Stimulated activated CD4-positive, alpha-beta T cell treated with anti-CD3 and anti-CD28 coated beads, Interleukin-12 subunit alpha, Interleukin-12 subunit beta, amount 100 ng/mL, for 4 hours (primary cell): ENCODE data around the gene EML4.
"Not testable (repeated sequence)": the region's sequence is repeated elsewhere in the genome, so short reads cannot be mapped to it uniquely, and the experiment has no call there.

ENCODE experiments used
- DNase-seq: peaks from one replicate; pipeline ENCODE4 v3.0.0-alpha.2; 2020

EML4 gene

DNA sequence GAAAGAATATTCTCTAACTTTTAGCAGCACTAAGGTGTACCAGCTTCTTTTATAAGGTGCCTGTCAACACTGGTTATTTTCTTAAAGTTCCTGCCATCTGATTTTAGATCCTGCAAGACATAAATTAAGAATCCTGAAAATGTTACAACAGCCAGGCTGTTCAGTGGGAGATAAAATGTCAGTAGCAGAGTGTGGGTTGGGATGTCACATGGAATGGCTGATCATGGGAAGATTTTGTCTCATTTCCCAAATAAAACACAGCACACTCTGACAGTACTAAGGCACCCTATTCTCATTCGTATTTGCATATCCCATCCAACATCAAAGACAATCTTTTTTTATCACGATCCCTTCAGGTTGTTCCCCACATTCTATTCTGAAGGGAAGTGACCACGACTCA lies 194.3 kb downstream of the EML4 start:
- DNase-seq = no peak

DNA sequence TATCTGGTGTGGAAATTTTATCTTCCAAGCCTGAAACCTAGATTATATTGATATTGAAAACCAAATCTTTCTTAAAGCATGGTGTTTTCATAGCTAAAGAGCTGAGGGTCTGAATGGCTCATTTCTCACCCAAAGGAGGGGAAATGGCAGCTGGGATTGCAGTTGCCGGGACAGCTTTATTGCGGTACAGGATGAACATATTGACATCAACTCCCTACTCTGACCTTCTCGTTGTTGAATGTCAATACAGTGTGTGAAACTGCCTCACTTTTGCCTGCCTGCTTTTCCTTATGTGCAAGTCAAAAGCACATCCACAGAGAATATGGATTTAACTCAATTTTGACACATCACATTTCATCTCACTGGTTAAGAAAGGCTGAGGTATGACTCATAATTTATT lies 195.5 kb downstream of the EML4 start:
- DNase-seq = no peak

DNA sequence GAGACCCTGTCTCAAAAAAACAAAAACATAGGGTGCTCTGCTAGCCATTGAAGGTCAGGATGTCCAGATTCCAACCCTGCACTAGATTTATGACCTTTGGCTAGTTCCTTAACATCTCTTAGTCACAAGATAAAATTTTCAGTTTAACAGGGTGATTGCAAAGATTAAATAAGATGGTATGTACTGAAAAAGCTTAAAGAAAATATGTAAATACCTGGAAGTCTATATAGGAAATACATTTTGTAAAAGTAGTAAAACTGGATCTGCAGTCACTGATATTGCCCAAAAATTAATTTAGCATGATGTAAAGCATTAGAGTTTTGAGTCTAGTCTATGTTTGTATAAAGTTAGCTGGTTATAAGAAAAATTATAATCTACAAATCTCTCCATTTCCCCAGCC lies 197.3 kb downstream of the EML4 start:
- no peak for DNase-seq

DNA sequence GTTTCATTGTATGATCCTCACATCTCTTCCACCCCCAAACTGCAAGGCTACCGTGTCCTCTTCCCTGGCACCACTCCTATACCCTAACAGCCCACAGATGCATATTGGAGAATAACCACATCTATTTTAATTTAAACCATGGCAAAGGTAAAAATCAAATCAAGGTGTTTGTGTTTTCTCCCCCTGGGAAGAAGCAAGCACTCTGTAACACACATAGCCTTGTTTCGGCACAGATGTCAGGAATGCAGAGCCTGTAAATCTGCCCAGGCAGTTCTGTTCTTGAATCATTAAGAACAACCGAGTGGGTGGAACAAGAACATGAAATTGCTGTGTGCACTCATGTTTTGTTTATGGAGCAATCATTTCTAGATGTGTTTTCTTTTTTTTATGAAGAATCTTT lies 198.7 kb downstream of the EML4 start:
- DNase-seq = no peak

DNA sequence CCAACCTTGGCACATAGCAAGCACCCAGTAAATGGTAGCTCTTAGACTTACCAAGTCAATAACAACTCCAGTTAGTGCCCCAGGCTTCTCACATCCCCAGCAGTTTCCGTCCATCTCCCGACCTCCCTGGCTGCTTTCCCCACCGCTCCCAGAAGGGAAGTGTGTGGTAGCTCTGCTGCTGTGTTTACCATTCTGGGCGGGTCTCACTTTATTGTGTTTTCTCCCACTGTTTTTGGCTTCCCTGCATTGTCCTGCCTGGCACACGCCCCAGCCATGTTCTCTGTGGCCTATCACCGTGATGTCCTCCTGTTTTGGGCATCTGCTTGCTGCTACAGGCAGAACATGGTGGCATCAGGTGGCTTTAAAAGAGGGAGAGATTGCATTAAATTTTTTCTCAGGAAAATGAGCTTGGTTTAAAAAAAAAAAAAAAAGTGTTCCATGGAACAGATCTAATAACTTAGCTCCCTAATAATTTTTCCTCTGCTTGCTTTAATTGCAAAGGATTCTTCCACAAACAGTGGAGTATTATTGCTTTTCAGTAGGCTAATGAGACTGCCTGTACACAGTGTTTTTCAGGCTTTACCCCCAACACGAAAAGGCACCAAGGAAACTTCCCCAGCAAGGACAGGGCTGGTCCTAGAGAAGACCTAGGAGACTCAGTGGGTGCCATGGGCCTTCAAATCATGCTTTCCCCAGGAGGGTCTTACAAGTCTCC lies 199.8 kb downstream of the EML4 start:
- DNase-seq = no peak

DNA sequence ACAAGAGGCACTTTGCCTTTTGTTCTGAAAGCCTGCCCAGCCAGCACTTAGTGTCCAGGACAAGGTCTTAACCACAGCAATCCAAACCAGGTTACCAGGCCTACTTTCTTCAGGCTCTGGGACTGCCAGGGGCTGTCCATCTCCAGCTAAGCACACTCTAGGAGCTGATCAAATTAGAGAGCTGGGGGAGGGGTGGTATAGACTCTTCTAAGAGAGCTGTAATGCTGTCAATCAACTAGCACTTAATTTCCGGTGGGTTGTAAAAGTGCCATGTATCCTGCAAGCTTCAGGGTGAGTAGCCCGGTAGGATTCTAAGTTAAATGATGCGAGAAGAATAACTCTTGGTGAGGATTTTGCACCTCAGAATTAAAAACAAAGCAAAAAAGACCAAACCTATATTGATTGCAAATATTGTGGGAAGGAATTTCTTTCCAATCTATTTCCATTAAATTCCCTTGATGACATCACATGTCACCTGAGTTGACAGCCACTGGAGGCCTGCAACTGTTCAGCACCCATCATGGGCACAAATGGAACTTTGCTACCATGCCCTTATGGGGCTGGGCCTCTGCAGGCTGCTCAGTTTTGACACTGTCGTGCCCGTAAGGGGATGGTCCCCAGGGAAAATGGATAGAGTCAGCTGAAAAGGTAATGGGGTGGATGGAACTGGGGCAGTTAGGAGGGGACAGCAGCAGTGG lies 200.5 kb downstream of the EML4 start:
- DNase-seq = no peak

DNA sequence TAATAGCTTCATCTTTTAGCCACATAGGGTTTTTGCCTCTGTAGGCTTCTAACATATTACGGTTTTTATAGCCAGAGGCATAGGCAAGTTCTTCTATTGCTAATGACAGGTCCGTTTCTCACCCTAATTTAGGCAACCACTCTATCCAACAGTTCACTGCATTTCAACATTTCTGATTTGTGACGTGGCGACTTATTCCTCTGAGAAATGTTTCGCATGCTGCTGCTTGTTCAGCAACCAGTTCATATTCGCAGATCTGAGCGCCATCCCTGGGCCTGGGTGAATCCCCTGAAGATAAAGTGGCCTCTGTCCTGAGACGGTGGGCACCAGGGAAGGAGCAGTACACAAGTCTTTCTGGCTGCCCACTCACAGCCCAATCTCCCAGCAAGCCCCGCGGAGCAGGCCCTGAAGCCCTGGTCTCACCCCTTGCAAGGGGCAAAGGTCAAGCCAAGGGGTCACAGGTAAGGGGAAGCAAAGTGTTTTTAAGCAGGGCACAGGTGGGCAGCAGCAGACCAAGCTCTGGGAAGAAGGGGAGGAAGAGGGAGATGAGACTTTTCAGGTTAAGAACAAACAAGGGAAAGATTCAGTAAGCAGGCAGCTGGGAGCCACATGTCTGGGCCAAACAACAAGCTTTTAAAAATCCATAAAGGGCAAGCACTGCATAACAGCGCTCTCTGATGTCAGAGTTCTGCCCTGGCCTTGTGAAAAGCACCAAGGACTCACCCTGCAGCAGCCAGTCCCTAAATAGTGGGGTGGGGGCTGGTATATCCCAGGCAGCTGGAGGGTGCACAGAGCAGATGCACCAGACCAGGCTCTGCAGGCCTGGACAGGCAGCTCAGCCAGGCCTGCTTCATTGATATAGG lies 202.7 kb downstream of the EML4 start:
- no peak for DNase-seq

DNA sequence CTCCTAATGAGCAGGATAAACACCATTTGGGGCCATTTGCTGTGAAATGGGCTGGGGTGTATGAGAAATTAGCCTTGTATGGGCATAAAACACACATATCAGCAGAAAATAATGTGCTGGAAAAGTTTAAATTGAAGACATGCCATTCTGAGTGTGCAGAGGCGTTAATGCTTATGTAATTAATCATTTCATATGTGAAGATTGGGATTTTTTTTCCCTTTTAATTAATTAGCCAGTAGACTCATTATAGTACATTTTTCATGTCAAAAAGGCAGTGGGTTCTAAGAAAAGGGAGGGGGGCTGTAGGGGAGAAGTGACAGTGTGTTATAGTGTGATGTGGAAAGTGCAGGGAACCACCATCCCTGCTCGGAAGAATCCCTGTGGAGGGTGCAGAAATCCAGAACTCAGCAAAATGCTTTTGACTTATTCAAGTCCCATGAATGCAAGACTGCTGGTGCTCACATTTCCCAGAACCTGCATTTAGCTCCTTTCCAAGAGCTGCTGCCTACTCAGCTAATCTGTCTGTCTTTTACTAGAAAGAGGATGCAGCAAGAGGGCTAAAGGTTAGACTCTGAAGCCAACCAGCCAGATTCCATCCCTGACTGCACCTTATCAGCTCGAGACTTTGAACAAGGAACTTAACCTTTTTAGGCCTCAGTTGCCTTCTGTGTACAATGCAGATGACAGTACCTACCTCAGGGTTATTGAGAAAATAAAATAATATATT lies 203.5 kb downstream of the EML4 start:
- DNase-seq = no peak

DNA sequence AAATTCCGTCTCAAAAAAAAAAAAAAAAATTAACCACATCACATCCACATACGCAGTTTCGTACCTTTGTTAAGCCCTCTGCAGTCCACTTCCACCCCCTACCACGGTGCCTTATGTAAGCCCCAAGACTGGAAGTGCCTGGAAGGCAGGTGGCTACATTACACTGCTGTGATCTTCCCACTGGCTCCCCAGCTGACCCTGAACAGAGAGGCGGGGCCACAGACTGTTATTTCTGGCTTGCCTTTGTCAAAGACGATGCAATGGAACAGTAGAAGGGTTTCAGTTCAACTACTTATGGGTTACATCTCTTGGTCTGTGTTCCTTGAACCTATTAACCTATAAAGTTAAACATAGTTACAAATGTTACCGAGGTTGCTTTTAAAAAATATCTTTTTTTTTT lies 207.6 kb downstream of the EML4 start:
- no peak for DNase-seq

DNA sequence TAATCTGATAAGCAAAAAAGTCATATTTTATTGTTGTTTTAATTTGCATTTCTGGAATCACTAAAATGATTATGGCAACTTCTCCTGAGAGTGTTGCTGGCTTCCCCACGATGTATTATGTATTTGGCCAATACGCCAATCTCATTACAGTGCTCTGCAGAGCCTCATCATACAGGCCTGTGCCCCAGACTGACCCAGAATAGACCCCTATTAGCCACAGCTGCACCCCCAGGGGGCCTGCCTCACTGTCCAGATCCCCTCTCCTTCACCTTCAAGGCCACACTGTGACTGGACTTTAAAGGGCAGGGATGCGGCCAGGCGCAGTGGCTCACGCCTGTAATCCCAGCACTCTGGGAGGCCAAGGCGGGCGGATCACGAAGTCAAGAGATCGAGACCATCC lies 209.3 kb downstream of the EML4 start:
- no peak for DNase-seq

DNA sequence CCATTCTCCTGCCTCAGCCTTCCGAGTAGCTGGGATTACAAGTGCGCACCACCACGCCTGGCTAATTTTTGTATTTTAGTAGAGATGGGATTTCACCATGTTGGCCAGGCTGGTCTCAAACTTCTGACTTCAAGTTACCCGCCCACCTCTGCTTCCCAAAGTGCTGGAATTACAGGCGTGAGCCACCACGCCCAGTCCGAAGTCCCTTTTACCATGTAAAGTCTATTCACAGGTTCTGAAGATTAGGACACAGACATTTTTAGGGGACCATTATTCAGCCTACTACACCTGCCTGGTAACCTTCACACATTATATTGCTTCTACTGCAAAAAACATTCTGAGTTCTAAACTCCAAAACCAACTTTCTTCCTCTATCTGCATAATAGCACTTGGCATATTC lies 210.9 kb downstream of the EML4 start:
- not testable (repeated sequence) for DNase-seq

DNA sequence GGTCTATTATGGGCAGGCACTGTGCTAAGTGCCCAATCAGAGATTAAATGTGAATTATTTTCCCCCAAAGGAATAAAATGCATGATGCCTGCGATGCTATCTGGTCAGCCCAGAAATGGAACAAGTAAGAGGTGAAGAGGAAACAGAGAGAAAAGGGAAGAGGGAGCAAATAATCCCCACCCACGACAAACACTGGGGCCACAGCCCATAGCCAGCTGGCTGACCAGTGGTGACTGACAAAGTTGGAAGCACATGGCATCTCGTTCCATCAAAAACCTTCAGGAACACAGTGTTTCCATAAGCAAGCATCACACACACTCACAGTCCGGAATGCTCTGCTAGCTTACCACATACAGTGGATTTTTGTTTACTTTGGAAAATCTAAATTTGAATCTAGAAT lies 213.0 kb downstream of the EML4 start:
- DNase-seq = no peak
